SK-N-SH (cell line): ENCODE results near the gene MBNL1. TPM values are rescaled to one million over a fixed set of nuclear protein-coding genes. Genes with fewer than 3 reads are reported as not detected.

Experiments
- CTCF ChIA-PET: fragments of 300-600, 350-600 bp; formaldehyde crosslinking; extraction: SDS; loops from one replicate; lab custom pipeline; 2021; lab: Yijun Ruan, JAX
- POLR2A ChIA-PET: fragments of 350-600 bp; sonication (Branson Sonifier 250); formaldehyde crosslinking; extraction: SDS; loops from one replicate; lab custom pipeline; 2020; ENCODE audit warnings: antibody characterized with exemption, inconsistent platforms; lab: Yijun Ruan, JAX
- DNase-seq: peaks from one replicate; pipeline ENCODE4 v3.0.0; 2012
- H2AFZ ChIP-seq: fragments of 200-600 bp; sonication (generic); 2 replicates; pipeline ENCODE4 v1.8.1; 2016; ENCODE audit warnings: antibody characterized with exemption, mild to moderate bottlenecking, low read depth
- H3F3A ChIP-seq: fragments of 200-600 bp; sonication (generic); replicated peaks from 2 replicates; pipeline ENCODE3; 2016; ENCODE audit warnings: antibody characterized with exemption, mild to moderate bottlenecking; ENCODE audit not compliant: insufficient read depth
- H3K27ac ChIP-seq, 2 experiments: fragments of 200-500 bp in 1 of 2; fragments of 200-600 bp in 1 of 2; sonication (Bioruptor generic) in 1 of 2; sonication (generic), shearing (Covaris generic) in 1 of 2; 2 replicates each; pipeline versions ENCODE4 v1.5.1 to v1.6.1; 2014 to 2016; ENCODE audit warnings: low read depth in 2 of 2, inconsistent platforms in 1 of 2, low read length in 1 of 2, mild to moderate bottlenecking in 1 of 2, mixed read lengths in 1 of 2
- H3K27me3 ChIP-seq: fragments of 200-600 bp; sonication (generic), shearing (Covaris generic); 2 replicates; pipeline ENCODE4 v1.6.1; 2016; ENCODE audit warnings: mixed run types; ENCODE audit not compliant: insufficient read depth
- H3K36me3 ChIP-seq, 2 experiments: fragments of 200-500 bp in 1 of 2; fragments of 200-600 bp in 1 of 2; sonication (Bioruptor generic) in 1 of 2; sonication (generic) in 1 of 2; replicated peaks in 1 of 2; 2 replicates each; pipeline versions ENCODE3 to v1.5.1; 2014 to 2016; ENCODE audit warnings: low read length in 1 of 2, mild to moderate bottlenecking in 1 of 2; ENCODE audit not compliant: insufficient read depth in 2 of 2, control insufficient read depth in 1 of 2
- H3K4me1 ChIP-seq, 2 experiments: fragments of 200-500 bp in 1 of 2; fragments of 200-600 bp in 1 of 2; sonication (Bioruptor generic) in 1 of 2; sonication (generic), shearing (Covaris generic) in 1 of 2; 2 replicates each; pipeline versions ENCODE4 v1.5.1 to v1.6.1; 2014 to 2016; ENCODE audit warnings: low read depth in 1 of 2, low read length in 1 of 2, mixed run types in 1 of 2; ENCODE audit not compliant: insufficient read depth in 2 of 2, control insufficient read depth in 1 of 2
- H3K4me2 ChIP-seq: fragments of 200-600 bp; sonication (generic), shearing (Covaris generic); 2 replicates; pipeline ENCODE4 v1.6.1; 2017; ENCODE audit warnings: mixed run types
- H3K4me3 ChIP-seq, 2 experiments: fragments of 200-500 bp in 1 of 2; fragments of 200-600 bp in 1 of 2; sonication (Bioruptor generic) in 1 of 2; sonication (generic), shearing (Covaris generic) in 1 of 2; 2 replicates each; pipeline versions ENCODE4 v1.5.1 to v1.8.1; 2014 to 2016; ENCODE audit warnings: low read depth in 2 of 2, inconsistent platforms in 1 of 2, low read length in 1 of 2, mild to moderate bottlenecking in 1 of 2, mixed read lengths in 1 of 2, moderate library complexity in 1 of 2
- H3K79me2 ChIP-seq: fragments of 200-600 bp; sonication (generic); 2 replicates; pipeline ENCODE4 v1.8.1; 2017; ENCODE audit warnings: mild to moderate bottlenecking; ENCODE audit not compliant: insufficient read depth
- H3K9ac ChIP-seq: fragments of 200-600 bp; sonication (generic); 2 replicates; pipeline ENCODE4 v1.6.1; 2017; ENCODE audit warnings: mixed run types
- H3K9me2 ChIP-seq: fragments of 200-600 bp; sonication (generic); 2 replicates; pipeline ENCODE4 v1.6.1; 2017; ENCODE audit warnings: mixed run types
- H3K9me3 ChIP-seq: fragments of 200-600 bp; sonication (generic); 2 replicates; pipeline ENCODE4 v1.6.1; 2017; ENCODE audit warnings: mixed run types, mild to moderate bottlenecking, moderate library complexity
- H4K20me1 ChIP-seq: fragments of 200-600 bp; sonication (generic); 2 replicates; pipeline ENCODE4 v1.6.1; 2017; ENCODE audit warnings: mild to moderate bottlenecking, mixed run types; ENCODE audit not compliant: insufficient read depth
- CHD2 ChIP-seq: fragments of 150-350 bp; IDR thresholded peaks from 2 replicates; pipeline ENCODE4 v1.6.1; 2018; ENCODE audit warnings: low read length; ENCODE audit not compliant: partially characterized antibody
- EP300 ChIP-seq, 2 experiments: IDR thresholded peaks; 2 replicates each; pipeline versions ENCODE4 v1.4.0 to v1.6.1; 2012; ENCODE audit warnings: borderline replicate concordance in 1 of 2, low read depth in 1 of 2, low read length in 1 of 2
- EZH2phosphoT487 ChIP-seq: fragments of 200-600 bp; sonication (generic); IDR thresholded peaks from 2 replicates; pipeline ENCODE4 v1.6.1; 2017; ENCODE audit warnings: low read depth, mixed run types, mild to moderate bottlenecking, antibody characterized with exemption, moderate library complexity, borderline replicate concordance
- FOSL2 ChIP-seq: IDR thresholded peaks from 2 replicates; pipeline ENCODE4 v1.4.0; 2012; ENCODE audit warnings: low read depth, mild to moderate bottlenecking, moderate library complexity, borderline replicate concordance
- FOXJ3 ChIP-seq: sonication (generic); formaldehyde crosslinking; IDR thresholded peaks from 2 replicates; pipeline ENCODE4 v1.5.1; 2020; ENCODE audit warnings: mild to moderate bottlenecking, missing genetic modification reagents
- GABPA ChIP-seq: IDR thresholded peaks from 2 replicates; pipeline ENCODE4 v1.4.0; 2012; ENCODE audit warnings: low read depth, mild to moderate bottlenecking
- GATA2 ChIP-seq: sonication (generic); formaldehyde crosslinking; IDR thresholded peaks from 2 replicates; pipeline ENCODE4 v1.5.0; 2020; ENCODE audit warnings: mild to moderate bottlenecking, missing genetic modification reagents
- JUND ChIP-seq: IDR thresholded peaks from 2 replicates; pipeline ENCODE4 v1.4.0; 2012
- MEF2A ChIP-seq: IDR thresholded peaks from 2 replicates; pipeline ENCODE4 v1.4.0; 2012; ENCODE audit warnings: low read depth, borderline replicate concordance
- MXI1 ChIP-seq: IDR thresholded peaks from 2 replicates; pipeline ENCODE4 v1.6.1; 2012; ENCODE audit warnings: mild to moderate bottlenecking, low read depth, low read length, improper control_type of control experiment
- NFIC ChIP-seq: IDR thresholded peaks from 2 replicates; pipeline ENCODE4 v1.4.0; 2012; ENCODE audit warnings: borderline replicate concordance
- RAD21 ChIP-seq: IDR thresholded peaks from 2 replicates; pipeline ENCODE4 v1.6.1; 2012; ENCODE audit warnings: mild to moderate bottlenecking, low read length
- RFX5 ChIP-seq: IDR thresholded peaks from 2 replicates; pipeline ENCODE4 v1.6.1; 2012; ENCODE audit warnings: mild to moderate bottlenecking, improper control_type of control experiment, low read length
- SIN3A ChIP-seq: IDR thresholded peaks from 2 replicates; pipeline ENCODE4 v1.6.1; 2012; ENCODE audit warnings: low read depth, mild to moderate bottlenecking, low read length, moderate library complexity, borderline replicate concordance
- SMC3 ChIP-seq: IDR thresholded peaks from 2 replicates; pipeline ENCODE4 v1.6.1; 2012; ENCODE audit warnings: low read depth, low read length, improper control_type of control experiment
- TAF1 ChIP-seq: IDR thresholded peaks from 2 replicates; pipeline ENCODE4 v1.6.1; 2012; ENCODE audit warnings: low read depth, mild to moderate bottlenecking, low read length, moderate library complexity, borderline replicate concordance
- TCF12 ChIP-seq: IDR thresholded peaks from 2 replicates; pipeline ENCODE4 v1.4.0; 2012
- YY1 ChIP-seq: IDR thresholded peaks from 2 replicates; pipeline ENCODE4 v1.4.0; 2012; ENCODE audit warnings: low read depth, mild to moderate bottlenecking
- WGBS: methylation state at CpG from one replicate; pipeline ENCODE4 v1.1.6; 2017; ENCODE audit warnings: low lambda C conversion rate; 5-methylcytosine and 5-hydroxymethylcytosine counted together
- polyA plus RNA-seq, 3 experiments: library from polyadenylated mRNA; depleted of rRNA; stranded (reverse); fragments of >200 nt; gene quantifications; 2 replicates each; pipeline ENCODE4 v1.2.3, GENCODE V29; 2012
- TF ChIP-seq, protein P1 (sequence below): IDR thresholded peaks from 2 replicates; pipeline ENCODE4 v1.4.0; 2012; ENCODE audit warnings: low read depth
- TF ChIP-seq, protein P2 (sequence below): fragments of 150-350 bp; IDR thresholded peaks from 2 replicates; pipeline ENCODE4 v1.6.1; 2017; ENCODE audit warnings: antibody characterized with exemption, low read length, low read depth, borderline replicate concordance
- TF ChIP-seq, protein P3 (sequence below): IDR thresholded peaks from 2 replicates; pipeline ENCODE4 v1.4.0; 2012; ENCODE audit warnings: low read depth, borderline replicate concordance

The MBNL1 gene
- polyA plus RNA-seq, 1 of the 3 experiments (the other 2 are of a cell fraction), result 44.3 TPM

DNA sequence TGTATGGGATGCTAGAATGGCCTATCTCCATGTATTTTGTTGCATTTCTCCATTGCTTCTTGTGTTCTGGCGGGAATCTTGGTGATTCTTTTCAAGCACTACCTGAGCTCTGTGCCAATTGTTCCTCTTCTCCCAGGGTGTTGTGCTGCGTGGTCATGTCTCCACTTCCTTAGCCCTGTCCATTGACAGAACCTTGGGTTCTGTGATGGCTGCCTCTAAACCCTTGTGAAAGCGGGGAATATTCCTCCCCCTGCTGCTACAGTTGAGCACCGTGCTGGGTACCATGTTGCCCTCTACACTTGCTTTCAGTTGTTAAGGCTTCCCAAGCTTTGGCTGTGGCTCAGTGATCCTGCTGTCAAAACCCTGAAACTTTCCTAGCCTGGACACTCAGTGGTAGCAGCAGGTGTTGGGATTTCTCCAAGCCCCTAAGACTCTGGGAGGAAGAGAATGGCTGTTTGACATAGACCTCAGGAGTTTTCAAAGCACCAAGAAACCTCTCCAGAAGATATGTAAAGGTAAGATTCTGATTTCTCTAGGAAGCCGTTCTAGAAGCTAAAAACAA lies 69.5 kb downstream of the MBNL1 start:
- H2AFZ ChIP-seq, result no peak overlapping the region
- no peak overlapping the region for H3K4me2 ChIP-seq
- ChIA-PET POLR2A (no interaction called here), CTCF (interaction anchor here (0.6 kb wide), 2 partner anchors 23 to 126 kb away, joined by 3 read pairs; no protein-coding TSS in a partner anchor)
- H3K79me2 ChIP-seq, result peaks cover 100% of the 10 kb centered on the region
- peaks cover 36 to 86% of the 10 kb centered on the region in 2 experiments for H3K36me3 ChIP-seq
- H3F3A ChIP-seq, result peaks cover 24% of the 10 kb centered on the region
- no peaks in the 10 kb centered on the region for H3K27me3 ChIP-seq
- DNase-seq, result no peak
- no peaks in the 10 kb centered on the region; a peak in 2 of 4 replicates for H3K4me1 ChIP-seq
- H3K9me2 ChIP-seq, result no peaks in the 10 kb centered on the region
- H3K27ac ChIP-seq, result no peak overlapping the region
- peaks cover 28% of the 10 kb centered on the region for H4K20me1 ChIP-seq
- WGBS, result 94% methylated on average over 4 of the region's 5 CpGs
- H3K9ac ChIP-seq, result no peak overlapping the region
- TF ChIP-seq MXI1 (no peak), FOSL2 (no peak), CHD2 (no peak), SMC3 (no peak), MEF2A (no peak), EP300 (IDR thresholded peaks at IDR 0.05; ENCODE audit: borderline replicate concordance in 1 of 2, low read depth in 1 of 2, low read length in 1 of 2) (no peak), TAF1 (no peak), TCF12 (no peak), JUND (no peak), RFX5 (no peak)
- TF ChIP-seq, protein P1, sequence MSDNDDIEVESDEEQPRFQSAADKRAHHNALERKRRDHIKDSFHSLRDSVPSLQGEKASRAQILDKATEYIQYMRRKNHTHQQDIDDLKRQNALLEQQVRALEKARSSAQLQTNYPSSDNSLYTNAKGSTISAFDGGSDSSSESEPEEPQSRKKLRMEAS, result no peak
- no peak overlapping the region for H3K4me3 ChIP-seq
- H3K9me3 ChIP-seq, result no peaks in the 10 kb centered on the region

DNA sequence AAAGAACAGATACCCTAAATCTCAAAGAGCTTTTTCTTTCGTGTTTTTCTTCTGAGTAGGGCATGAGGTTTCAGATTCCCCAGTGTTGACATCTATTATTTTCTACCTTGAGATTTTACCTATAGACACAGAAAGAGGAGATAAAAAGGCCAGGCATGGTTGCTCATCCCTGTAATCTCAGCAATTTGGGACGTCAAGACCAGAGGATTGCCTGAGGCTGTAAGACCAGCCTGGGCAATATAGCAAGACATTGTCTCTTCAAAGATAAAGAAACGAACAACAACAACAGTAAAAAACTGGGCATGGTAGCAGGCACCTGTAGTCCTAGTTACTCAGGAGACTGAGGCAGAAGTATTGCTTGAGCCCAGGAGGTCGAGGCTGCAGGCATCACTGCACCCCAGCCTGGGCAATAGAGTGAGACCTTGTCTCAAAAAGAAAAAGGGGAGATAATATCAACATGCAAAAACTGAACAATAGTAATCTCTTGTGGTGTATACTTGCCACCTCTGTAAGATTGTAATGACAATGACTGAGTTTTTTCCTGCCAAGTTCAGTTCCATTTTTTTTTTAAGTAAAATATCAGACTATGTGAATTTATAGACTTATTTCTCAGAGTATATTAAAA lies 71.3 kb downstream of the MBNL1 start:
- no peaks in the 10 kb centered on the region; a peak in 1 of 4 replicates for H3K4me1 ChIP-seq
- H3K27ac ChIP-seq, result no peak overlapping the region
- H3K4me3 ChIP-seq, result no peak overlapping the region
- H3K9ac ChIP-seq, result no peak overlapping the region
- peaks cover 100% of the 10 kb centered on the region for H3K79me2 ChIP-seq
- H3F3A ChIP-seq, result peaks cover 23% of the 10 kb centered on the region
- H2AFZ ChIP-seq, result no peak overlapping the region
- TF ChIP-seq GABPA, result no peak
- TF ChIP-seq FOXJ3 (CRISPR knock-in tag), result no peak
- TF ChIP-seq, protein P2, sequence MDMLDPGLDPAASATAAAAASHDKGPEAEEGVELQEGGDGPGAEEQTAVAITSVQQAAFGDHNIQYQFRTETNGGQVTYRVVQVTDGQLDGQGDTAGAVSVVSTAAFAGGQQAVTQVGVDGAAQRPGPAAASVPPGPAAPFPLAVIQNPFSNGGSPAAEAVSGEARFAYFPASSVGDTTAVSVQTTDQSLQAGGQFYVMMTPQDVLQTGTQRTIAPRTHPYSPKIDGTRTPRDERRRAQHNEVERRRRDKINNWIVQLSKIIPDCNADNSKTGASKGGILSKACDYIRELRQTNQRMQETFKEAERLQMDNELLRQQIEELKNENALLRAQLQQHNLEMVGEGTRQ, result no peak
- TF ChIP-seq RFX5, result no peak
- TF ChIP-seq TCF12, result no peak
- TF ChIP-seq GATA2 (CRISPR knock-in tag), result no peak
- no peak for TF ChIP-seq CHD2
- TF ChIP-seq RAD21, result no peak
- TF ChIP-seq YY1, result no peak
- no peak for TF ChIP-seq SIN3A
- TF ChIP-seq, protein P1, result no peak
- TF ChIP-seq EP300 (IDR thresholded peaks at IDR 0.05; ENCODE audit: borderline replicate concordance in 1 of 2, low read depth in 1 of 2, low read length in 1 of 2), result no peak
- TF ChIP-seq NFIC, result no peak
- TF ChIP-seq EZH2phosphoT487, result no peak
- TF ChIP-seq, protein P3, sequence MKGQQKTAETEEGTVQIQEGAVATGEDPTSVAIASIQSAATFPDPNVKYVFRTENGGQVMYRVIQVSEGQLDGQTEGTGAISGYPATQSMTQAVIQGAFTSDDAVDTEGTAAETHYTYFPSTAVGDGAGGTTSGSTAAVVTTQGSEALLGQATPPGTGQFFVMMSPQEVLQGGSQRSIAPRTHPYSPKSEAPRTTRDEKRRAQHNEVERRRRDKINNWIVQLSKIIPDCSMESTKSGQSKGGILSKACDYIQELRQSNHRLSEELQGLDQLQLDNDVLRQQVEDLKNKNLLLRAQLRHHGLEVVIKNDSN, result no peak
- H4K20me1 ChIP-seq, result peaks cover 24% of the 10 kb centered on the region
- CTCF ChIA-PET, result no interaction called here
- no peaks in the 10 kb centered on the region for H3K9me3 ChIP-seq
- H3K27me3 ChIP-seq, result no peaks in the 10 kb centered on the region
- no peak overlapping the region for H3K4me2 ChIP-seq
- peaks cover 40 to 81% of the 10 kb centered on the region in 2 experiments for H3K36me3 ChIP-seq
- POLR2A ChIA-PET, result no interaction called here
- 92% methylated on average over 4 of the region's 4 CpGs for WGBS
- no peak for DNase-seq
- H3K9me2 ChIP-seq, result no peaks in the 10 kb centered on the region
